HG03103 (cell line): Measurements from ENCODE around the gene SAC3D1.
"Not testable (repeated sequence)": the region's sequence is repeated elsewhere in the genome, so short reads cannot be mapped to it uniquely, and the experiment has no call there.

Source experiments
- ATAC-seq: cut with Tn5 transposase; IDR thresholded peaks from one replicate; pipeline ENCODE4 v1.9.1; 2021; ENCODE audit warnings: low read depth; ENCODE audit not compliant: unreplicated experiment

Gene SAC3D1

GRCh38 chr11:65040847-65041622, at the start of gene SAC3D1:
TSS of gene SAC3D1 (plus strand) at chr11:65041210. CDS start at chr11:65041293, 83 bp downstream.
- peak; percentile 83 for ATAC-seq

GRCh38 chr11:64994318-64994717, 46.7 kb upstream of the SAC3D1 start:
- no peak for ATAC-seq

GRCh38 chr11:64996327-64996709, 44.7 kb upstream of the SAC3D1 start:
- ATAC-seq: no peak

- no peak for ATAC-seq
Observed at GRCh38 chr11:64996710-64997380, 44.2 kb upstream of the SAC3D1 start, which contains the start of gene BATF2. TSS of gene BATF2 (minus strand) at chr11:64996971. CDS start at chr11:64996914, 57 bp downstream.

GRCh38 chr11:64998141-64998540, 42.9 kb upstream of the SAC3D1 start:
- ATAC-seq: no peak

- ATAC-seq: no peak
Observed at GRCh38 chr11:64998690-64999431, 42.1 kb upstream of the SAC3D1 start.

- ATAC-seq: no peak
Observed at GRCh38 chr11:64999478-64999877, 41.5 kb upstream of the SAC3D1 start.

GRCh38 chr11:65002706-65003105, 38.3 kb upstream of the SAC3D1 start:
- no peak for ATAC-seq

- ATAC-seq: no peak
Observed at GRCh38 chr11:65003282-65003681, 37.7 kb upstream of the SAC3D1 start.

- not testable (repeated sequence) for ATAC-seq
Observed at GRCh38 chr11:65003968-65004367, 37.0 kb upstream of the SAC3D1 start.

- no peak for ATAC-seq
Observed at GRCh38 chr11:65008016-65008415, 33.0 kb upstream of the SAC3D1 start.

- no peak for ATAC-seq
Observed at GRCh38 chr11:65008873-65009272, 32.1 kb upstream of the SAC3D1 start.

- ATAC-seq: peak; percentile 54
Observed at GRCh38 chr11:65013130-65013887, 27.7 kb upstream of the SAC3D1 start.

GRCh38 chr11:65013888-65014725, 26.9 kb upstream of the SAC3D1 start, which contains the start of gene ARL2:
TSS of gene ARL2 (plus strand) at chr11:65014160. CDS start at chr11:65014208, 48 bp downstream.
- ATAC-seq: peak; percentile 72

- ATAC-seq: peak; percentile 8
Observed at GRCh38 chr11:65014726-65015227, 26.2 kb upstream of the SAC3D1 start.

GRCh38 chr11:65016705-65017104, 24.3 kb upstream of the SAC3D1 start:
- no peak for ATAC-seq

- ATAC-seq: no peak
Observed at GRCh38 chr11:65017937-65018336, 23.1 kb upstream of the SAC3D1 start.

GRCh38 chr11:65019824-65020223, 21.2 kb upstream of the SAC3D1 start:
- no peak for ATAC-seq

- no peak for ATAC-seq
Observed at GRCh38 chr11:65021003-65021402, 20.0 kb upstream of the SAC3D1 start.
